CD4-positive, alpha-beta T cell treated with Interleukin-15 for 4 hours (primary cell): ENCODE results near the gene EBLN2.
"Not testable (repeated sequence)": the region's sequence is repeated elsewhere in the genome, so short reads cannot be mapped to it uniquely, and the experiment has no call there.

Experiments
- DNase-seq: peaks from one replicate; pipeline ENCODE4 v3.0.0-alpha.2; 2020; ENCODE audit warnings: low spot score

The EBLN2 gene

DNA sequence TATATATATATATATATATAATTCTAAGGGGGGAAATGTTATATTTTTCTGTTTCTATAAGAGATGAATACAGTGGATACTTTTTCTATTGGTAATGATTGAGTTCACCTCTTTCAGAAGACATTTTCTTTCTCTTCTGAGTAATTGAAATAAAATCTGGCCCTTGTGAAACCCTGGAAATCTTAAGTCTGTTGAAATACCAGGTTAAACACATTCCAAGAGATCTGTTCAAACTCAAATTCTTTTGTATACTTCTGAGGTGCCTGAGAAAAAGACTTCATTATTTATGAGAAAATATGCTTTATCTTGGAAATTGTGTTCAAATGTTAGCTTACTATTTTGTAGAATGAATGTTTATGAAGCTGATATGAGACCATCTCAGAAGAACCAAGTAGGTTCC lies 4.8 kb downstream of the EBLN2 start:
- DNase-seq: not testable (repeated sequence)

DNA sequence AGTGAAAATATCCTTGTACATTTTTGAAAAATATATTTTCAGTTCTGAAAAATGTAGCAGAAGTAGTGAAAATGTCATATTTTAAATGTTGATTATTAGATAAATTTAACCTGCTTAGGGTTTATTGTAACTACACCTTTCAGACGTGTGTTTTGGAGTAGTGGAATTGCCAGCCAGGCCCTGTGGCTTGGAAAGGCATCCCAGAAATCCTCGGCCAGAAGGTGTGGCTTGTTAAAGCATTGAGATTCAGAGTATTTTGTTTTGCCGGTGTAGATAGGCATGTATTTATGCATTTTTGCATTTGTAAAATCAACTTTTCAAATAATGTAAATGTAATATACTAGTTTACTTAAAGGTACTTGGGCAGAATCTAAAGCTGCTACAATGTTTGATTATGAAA lies 7.0 kb downstream of the EBLN2 start:
- DNase-seq: no peak

DNA sequence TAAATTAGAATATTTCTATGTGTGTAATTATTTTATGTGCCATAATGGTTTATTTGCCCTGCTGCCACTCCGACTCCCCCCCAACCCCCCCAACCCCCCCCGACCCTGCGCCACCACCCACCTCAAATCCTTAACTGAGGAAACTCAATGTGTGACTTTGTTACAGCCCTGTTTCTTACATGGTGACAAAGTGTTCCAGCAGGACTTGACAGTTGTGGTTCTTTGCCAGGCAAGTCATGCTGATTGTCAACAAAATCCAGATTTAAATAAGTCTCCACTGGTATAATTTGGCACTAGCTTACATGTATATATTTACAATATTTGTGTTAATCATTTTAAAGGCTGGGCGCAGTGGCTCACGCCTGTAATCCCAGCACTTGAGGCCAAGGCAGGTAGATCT lies 7.7 kb downstream of the EBLN2 start:
- DNase-seq: no peak

DNA sequence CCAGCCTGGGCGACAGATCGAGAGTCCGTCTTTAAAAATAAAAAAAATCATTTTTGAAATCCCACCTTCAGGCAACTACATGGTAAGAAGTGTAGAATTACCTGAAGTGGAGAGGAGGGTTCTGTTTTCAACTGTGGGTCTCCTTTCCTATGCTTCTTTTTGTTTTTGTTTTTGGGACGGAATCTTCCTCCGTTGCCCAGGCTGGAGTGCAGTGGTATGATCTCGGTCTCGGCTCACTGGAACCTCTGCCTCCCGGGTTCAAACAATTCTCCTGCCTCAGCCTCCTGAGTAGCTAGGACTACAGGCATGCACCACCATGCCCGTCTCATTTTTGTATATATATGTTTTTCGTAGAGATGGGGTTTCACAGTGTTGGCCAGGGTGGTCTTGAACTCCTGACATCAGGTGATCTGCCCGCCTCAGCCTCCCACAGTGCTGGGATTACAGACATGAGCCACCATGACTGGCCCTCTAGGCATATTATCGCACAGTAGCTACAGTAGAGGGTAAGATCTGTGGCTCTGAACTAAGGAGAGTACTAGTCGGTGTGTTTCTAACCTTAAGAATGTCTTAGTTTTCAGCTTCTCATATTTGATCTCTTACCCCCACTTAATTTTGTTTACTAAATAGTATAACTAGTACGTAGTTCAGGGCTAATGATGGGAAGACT lies 8.5 kb downstream of the EBLN2 start:
- no peak for DNase-seq

DNA sequence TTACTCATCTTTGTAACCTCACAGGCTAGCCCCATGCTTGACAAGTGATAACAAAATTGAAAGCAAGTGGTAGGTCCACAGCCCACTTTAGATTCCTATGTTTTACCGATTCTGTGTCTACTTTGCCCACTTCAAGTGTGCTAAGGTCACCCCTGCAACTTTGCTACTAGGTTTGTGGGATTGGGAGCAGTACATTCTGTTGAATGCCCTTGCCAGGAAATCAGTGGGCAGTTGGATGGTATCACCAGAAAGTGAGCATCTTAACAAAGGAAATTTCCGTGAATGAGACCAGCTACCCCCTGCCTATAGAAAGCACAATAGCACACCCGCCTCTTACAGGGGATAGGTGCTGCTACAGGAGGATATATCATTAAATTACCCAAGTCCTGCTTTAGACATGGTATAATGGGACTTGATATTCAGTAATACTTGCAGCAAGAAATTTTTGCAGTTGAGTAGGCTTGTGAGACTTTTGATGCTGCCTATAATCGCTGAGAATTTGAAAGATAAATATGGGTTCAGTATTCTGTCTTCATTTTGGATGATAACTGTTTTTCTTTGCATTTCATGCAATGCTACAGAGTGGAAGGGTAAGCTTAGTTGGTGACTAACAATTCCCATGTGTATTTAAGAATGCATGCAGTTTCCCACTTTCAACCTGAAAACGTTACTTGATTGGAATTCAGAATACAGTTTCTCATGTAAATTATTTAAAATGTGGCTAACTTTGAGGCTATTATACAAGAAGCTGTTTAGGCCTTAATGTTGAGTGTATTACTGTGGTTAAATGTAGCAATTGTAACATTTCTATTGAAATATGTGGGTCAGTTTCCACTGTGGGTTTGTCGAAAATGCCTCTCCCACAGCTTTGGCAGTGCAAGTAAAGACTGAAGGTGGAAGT lies 9.5 kb downstream of the EBLN2 start:
- no peak for DNase-seq

DNA sequence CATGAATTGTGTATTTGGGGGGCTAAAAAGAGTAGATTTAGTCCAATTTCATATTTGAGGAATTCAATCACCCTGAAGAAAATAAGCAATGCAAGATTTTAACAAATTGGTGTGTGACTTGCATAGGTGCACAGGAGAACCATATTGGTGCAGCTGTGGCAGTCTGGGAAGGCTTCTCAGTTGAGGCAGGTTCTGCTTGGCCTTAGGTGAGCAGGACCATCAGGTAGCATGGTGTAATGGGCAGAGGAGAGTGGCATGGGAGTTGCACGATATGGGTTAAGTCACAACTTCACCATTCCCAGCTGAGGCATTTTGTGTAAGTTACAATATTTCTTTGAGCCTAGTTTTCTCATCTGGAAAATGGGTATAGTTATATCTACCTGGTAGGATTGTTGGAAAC lies 10.5 kb downstream of the EBLN2 start:
- no peak for DNase-seq

DNA sequence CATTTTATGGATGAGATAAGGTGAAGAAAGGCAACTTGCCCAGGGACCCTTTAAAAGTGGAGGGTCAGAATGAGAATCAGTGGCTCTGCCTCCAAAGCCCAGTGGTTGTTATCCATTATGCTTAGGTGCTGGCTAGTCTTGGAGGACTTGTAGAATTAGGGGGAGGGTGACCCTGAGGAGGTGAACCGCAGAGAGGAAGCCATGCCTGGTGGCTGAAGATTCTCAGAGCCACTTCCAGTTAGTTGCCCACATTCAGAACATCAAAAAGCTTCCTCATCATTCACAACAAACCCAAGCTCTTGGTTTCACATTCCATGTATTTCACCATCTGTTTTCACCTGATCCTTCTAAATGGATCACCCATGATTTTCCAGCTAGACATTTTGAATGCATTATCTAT lies 11.2 kb downstream of the EBLN2 start:
- no peak for DNase-seq

DNA sequence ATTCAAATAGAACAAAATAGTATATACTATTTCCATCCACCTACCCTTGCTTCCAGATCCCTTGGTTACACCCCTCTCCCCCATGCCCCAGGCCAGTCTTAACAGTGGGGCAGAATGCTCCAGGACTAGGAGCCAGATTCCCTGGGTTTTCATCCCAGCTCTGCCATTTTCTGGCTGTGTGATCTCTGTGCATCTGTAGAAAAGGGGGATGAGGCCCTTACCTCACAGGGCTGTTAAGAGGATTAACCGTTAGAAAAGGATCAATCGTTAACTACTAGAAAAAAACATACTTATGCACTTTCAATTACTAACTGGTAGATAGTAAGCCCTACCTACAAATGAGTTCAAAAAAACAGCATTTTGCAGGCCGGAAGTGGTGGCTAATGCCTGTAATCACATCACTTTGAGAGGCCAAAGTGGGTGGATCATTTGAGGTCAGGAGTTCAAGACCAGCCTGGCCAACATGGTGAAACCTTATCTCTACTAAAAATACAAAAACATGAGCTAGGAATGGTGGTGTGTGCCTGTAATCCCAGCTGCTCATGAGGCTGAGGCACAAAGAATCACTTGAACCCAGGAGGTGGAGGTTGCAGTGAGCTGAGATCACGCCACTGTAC lies 11.7 kb downstream of the EBLN2 start:
- DNase-seq: no peak

DNA sequence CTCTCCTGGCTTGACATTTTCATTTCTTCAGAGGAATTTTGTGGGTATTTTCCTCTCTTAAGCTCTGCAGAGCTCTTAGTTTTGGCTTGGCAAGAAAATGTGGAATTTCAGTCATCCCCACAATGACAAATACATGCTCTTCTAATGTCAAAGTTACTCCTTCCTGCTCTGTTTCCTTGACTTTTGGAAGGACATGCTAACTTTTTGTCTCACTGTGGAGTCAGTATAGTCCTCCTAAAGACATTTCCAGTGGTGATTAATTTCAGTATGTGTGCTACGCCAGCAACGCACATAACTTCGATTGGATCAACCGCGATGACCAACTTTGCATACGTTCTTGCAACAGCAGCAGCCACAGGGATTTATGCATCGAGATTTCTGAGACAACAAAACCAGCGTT lies 13.3 kb downstream of the EBLN2 start:
- no peak for DNase-seq

DNA sequence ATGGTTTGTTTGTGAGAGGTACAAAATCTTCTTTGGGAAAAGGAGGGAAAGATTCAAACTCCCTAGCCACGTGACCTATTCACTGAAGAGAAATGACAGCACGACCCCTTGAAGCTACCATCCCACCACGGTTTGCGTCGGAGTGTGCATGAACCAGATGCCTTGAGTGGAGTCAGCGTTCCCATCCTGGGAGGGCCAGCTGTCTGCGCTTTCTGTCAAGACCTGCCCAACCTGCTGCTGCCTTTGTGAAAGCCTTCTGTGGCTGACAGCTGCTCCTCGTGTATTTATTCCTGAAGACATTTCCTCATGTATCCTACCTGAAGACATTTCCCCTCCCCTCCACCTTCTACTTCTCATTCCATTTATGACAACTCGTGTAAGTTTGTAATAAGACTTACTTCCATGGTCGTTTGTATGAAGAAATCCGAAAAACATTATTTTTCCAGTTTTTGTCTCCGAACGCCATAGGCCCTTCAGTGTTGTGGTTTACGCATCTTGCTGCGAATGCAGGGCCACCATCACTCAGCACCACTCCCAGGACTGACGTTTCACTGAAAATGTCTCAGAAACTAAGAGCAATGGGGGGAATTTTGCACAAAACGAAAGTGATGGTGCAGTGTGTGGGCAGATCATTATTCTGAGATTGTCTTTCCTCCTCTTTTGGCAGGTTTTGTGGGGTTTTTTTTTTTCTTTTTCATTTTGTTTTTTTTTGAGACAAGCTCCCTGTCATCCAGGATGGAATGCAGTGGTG lies 18.9 kb downstream of the EBLN2 start:
- DNase-seq: no peak

DNA sequence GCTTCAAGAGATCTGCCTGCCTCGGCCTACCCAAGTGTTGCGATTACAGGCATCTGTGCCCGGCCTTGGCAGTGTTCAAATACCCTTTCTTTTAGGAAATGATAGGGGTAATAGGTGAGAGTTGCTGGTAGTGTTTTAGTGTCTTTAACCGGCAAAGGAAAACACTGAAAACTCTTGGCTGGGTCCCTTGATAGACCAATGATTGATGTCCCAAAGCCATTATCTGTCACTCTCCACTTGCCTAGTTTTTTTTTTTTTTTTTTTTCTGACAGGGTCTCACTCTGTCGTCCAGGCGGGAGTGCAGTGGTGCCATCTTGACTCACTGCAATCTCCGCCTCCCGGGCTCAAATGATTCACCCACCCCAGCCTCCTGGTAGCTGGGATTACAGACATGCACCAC lies 19.7 kb downstream of the EBLN2 start:
- DNase-seq: no peak

DNA sequence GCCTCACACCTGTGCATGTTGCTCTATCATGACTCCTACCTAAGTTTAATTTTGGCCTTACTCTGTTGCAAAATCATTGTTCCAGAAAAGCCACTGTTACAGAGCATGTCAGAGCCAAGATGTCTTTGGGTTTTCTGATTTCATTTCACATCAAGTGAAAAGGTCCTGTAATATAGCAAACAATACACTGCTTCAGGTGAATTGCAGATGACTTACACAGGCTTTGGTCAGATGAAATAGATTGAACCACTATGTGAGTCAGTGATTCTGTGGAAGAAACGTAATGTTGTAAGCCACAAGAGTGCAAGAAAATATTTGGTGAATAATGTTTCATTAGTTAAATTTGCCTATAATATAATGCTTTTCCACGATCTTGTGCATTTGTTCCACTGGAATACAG lies 22.7 kb downstream of the EBLN2 start:
- no peak for DNase-seq

DNA sequence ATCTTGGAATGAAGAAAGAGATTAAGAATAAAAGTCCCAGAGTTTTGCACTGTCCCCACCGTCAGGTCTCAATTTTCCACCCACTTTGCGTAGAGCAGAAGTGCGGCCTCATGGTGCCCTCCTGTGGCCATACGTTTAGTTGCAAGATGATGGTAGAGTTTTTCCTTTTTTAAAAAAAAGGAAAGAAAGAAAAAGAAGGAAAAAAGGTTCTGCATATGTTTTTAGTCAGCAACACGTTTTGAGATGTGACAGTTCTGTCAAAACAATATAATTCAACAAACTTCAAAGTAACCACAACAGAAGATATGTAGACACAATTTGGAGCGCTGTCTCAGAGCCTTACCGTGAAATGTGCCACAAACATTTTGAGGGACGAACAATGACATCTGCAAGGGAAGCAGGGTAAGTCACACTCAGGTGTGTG lies 24.6 kb downstream of the EBLN2 start:
- DNase-seq: peak; percentile 49

DNA sequence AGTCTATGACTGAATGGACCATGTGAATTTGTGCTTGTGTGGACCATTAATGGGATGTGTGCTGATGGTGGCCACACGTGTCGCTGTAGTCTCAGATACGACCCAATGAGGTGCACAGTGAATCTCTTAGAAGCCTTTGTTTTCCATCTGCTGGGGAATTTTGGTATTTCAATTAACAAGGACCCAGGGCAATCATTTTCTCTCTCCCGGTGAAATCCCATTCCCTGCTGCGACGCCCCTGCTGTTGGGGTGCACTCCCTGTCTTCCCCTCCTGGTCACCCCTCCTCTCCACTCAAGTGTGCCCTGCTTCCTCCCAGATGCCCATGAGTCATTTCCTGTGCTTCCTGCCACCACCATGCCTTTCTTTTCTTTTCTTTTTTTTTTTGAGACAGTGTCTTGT lies 32.7 kb downstream of the EBLN2 start:
- no peak for DNase-seq

DNA sequence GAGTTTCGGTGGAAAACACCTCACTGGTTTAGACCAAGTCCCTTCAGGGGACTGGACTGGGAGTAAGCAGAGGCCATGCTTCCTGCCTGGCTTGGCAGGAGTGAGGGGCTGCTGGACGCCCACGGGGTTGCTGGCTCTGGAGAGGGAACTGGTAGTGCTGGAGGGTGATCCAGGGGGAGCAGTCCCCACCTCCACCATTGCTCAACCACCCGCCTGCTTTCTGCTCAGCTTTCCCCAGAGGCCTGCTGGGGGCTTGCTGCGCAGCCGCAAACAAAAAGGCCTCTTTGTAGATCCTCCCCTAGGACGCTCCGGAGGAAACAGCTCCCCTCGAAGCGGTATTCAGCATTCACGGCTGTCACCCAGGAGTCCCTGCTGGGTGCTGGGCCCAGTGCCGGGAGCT lies 33.5 kb downstream of the EBLN2 start:
- DNase-seq: no peak

DNA sequence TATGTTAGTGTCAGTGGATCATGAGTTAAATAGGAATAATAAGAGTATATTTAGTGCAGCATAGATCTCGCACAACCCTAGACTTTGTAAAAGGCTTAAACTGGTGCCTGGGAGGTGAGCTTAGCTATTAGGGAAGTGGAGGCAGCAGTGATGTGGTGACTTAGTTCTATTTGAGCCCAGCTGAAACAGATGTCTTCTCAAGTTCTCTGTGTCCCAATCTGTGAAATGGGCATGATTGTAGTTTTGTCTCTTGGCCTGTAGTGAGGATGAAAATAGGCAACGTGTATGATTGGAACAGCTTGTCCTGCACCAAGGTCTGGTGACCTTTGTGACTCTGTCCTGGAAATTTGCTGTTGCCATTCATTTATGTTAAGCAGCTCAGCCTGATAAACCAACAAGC lies 34.7 kb downstream of the EBLN2 start:
- no peak for DNase-seq

DNA sequence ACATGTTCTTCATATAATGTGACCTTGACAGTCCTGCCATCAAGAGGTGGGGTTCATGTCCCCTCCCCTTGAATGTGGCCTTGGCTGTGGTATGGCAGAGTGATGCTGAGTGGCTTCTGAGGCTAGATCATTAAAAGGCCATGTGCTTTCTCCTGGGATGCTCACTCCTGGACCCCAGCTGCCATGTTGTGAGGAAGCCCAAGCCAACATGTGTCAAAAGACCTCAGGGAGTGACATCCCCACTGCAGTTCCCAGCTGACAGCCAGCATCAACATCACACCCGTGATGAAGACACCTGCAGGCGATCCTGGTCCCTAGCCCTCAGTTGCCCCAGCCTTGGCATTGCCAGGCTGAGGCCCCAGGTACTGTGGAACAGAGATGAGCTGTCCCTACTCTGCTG lies 36.6 kb downstream of the EBLN2 start:
- DNase-seq: no peak

DNA sequence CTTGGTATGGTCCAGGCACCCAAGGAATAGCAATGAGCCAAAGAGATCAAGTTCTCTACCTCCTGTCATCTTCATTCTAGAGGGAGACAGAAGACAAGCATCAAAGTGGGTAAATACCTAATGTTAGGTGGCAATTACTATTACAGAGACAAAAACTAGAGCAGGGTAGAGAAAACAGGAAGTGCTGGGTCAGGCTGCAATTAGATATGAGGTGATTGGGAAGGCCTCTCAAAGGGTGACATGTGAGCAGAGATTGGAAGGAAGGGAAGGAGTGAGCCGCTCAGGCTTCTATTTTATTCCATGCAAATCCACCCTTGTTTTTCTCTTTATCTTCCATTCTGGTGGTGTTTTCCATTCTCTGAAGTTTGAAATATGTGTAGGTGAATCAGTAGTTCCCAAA lies 37.4 kb downstream of the EBLN2 start:
- no peak for DNase-seq

DNA sequence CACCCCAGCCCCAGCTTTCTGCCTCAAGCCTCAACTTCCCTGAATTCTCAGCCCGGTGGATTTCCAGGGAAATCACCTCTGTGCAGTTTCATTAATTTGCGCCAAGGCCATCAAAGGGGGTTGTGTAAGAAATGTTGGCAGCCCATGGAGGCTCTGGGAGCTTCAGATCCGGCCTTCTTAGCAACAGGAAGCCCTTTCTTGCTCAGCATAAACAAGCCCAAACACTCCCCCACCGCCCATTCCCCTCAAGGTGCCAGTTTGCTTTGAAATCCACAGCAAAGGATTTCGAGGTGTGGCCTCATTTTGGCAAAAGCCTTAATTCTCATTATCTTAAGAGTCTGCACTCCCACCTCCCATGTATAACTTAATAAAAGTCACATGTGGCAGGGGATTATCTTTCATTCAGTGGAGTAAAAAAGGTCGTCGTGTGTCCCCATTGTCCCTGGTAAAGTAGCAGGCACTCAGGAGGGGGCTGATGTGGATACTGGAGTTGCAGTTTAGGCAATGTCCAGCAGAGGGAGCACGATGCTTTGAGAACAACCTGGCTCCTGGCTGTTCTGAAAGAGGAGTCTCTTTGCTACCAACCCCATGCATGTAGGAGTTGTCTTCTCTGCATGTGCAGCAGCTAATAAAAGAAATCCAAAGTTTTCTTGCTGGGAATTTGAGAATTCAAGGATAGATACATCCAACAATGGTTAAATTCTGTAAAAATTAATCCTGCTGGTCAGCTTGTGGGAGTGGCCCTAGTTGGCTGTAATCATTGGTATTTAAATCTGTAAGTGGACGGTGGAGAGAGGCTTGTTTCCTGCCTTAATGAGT lies 39.5 kb downstream of the EBLN2 start:
- peak; percentile 73 for DNase-seq

DNA sequence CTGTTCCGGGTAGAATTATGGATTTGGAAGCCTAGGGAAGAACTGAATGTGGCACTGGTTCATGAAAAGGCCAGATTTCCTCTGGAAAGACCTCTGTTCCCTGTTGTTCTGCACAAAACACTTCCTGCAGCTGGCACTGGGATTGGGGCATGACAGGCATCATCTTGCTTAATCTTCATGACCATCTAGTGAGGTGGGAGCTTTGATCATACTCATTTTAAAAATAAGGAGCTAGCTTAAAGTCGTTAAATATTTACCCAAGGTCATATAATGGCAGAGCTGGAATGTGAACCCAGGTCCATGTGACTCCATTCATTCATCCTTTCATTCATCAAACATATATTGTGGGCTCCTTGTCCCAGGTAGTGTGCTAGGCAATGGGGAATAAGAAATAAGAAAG lies 40.4 kb downstream of the EBLN2 start:
- DNase-seq: no peak

DNA sequence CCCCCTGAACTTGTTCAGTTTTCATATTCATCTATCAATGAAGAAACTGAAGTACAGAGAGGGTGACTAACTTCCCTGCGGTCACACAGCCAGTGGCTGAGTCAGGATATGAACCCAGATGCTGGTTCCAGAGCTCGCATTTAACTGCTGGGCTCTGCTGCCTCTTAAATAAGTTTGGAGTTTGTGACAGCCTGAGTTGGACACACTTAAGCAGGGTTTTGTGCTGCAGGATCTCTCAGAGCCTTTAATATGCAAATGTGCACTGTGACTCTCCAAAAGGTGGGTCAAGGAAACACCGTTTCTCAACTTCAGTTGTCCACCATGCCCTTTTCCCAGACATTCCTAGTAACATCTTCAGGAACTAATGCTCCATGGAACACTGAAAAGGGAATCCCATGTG lies 45.8 kb downstream of the EBLN2 start:
- DNase-seq: no peak
